PC-3 (cell line): ENCODE measurements around the gene NDUFAF8.

ENCODE experiments used
- CTCF ChIP-seq: fragments of 300-600 bp; sonication (generic); conservative IDR thresholded peaks from 2 replicates; pipeline ENCODE4 v1.5.1; 2017; ENCODE audit warnings: antibody characterized with exemption, low read depth, mild to moderate bottlenecking, low read length
- EZH2 ChIP-seq: fragments of 300-600 bp; sonication (generic); IDR thresholded peaks from one replicate; pipeline ENCODE4 v1.6.1; 2017; ENCODE audit warnings: antibody characterized with exemption, mild to moderate bottlenecking, low read length; ENCODE audit not compliant: unreplicated experiment
- EZH2phosphoT487 ChIP-seq: fragments of 300-600 bp; sonication (generic); IDR thresholded peaks from 2 replicates; pipeline ENCODE4 v1.6.1; 2018; ENCODE audit warnings: mild to moderate bottlenecking, antibody characterized with exemption, low read length, borderline replicate concordance

GRCh38 chr17:81191646-81192045, 47.5 kb upstream of the NDUFAF8 start:
- TF ChIP-seq CTCF (no peak), EZH2 (no peak), EZH2phosphoT487 (no peak)
